CD4-positive, alpha-beta T cell treated with Interleukin-6 for 4 hours (primary cell): ENCODE results near the gene SHISAL2A.

Source experiments
- DNase-seq: peaks from one replicate; pipeline ENCODE4 v3.0.0-alpha.2; 2020; ENCODE audit warnings: mixed read lengths

Gene SHISAL2A

GRCh38 chr1:52660807-52661206, 27.8 kb downstream of the SHISAL2A start:
- no peak for DNase-seq

- no peak for DNase-seq
These were observed 29.8 kb downstream of the SHISAL2A start for GRCh38 chr1:52662645-52663313.

GRCh38 chr1:52663716-52664115, 30.7 kb downstream of the SHISAL2A start:
- DNase-seq, result no peak

- no peak for DNase-seq
These were observed 32.3 kb downstream of the SHISAL2A start for GRCh38 chr1:52665006-52665941.

- DNase-seq, result no peak
These were observed 34.3 kb downstream of the SHISAL2A start for GRCh38 chr1:52667290-52667689.

- no peak for DNase-seq
These were observed 35.0 kb downstream of the SHISAL2A start for GRCh38 chr1:52667984-52668383.

- no peak for DNase-seq
These were observed 35.7 kb downstream of the SHISAL2A start for GRCh38 chr1:52668711-52669110.

- no peak for DNase-seq
These were observed 36.7 kb downstream of the SHISAL2A start for GRCh38 chr1:52669696-52670095.

GRCh38 chr1:52670604-52671003, 37.6 kb downstream of the SHISAL2A start:
- no peak for DNase-seq

GRCh38 chr1:52672946-52673345, 40.0 kb downstream of the SHISAL2A start:
- no peak for DNase-seq

GRCh38 chr1:52673513-52673912, 40.5 kb downstream of the SHISAL2A start:
- no peak for DNase-seq

GRCh38 chr1:52674497-52675384, 41.8 kb downstream of the SHISAL2A start:
- DNase-seq, result peak; percentile 41

GRCh38 chr1:52676249-52676903, 43.4 kb downstream of the SHISAL2A start:
- DNase-seq, result no peak

- DNase-seq, result no peak
These were observed 44.3 kb downstream of the SHISAL2A start for GRCh38 chr1:52677076-52677806.

- no peak for DNase-seq
These were observed 46.1 kb downstream of the SHISAL2A start for GRCh38 chr1:52679048-52679447.

- no peak for DNase-seq
These were observed 46.5 kb downstream of the SHISAL2A start for GRCh38 chr1:52679498-52679897.

- no peak for DNase-seq
These were observed 47.4 kb downstream of the SHISAL2A start for GRCh38 chr1:52680353-52680752.

GRCh38 chr1:52681136-52681535, 48.2 kb downstream of the SHISAL2A start:
- no peak for DNase-seq

- DNase-seq, result no peak
These were observed 50.5 kb downstream of the SHISAL2A start for GRCh38 chr1:52683367-52683940.

- DNase-seq, result no peak
These were observed 51.6 kb downstream of the SHISAL2A start for GRCh38 chr1:52684545-52684944.

GRCh38 chr1:52686261-52686751, 53.3 kb downstream of the SHISAL2A start:
- peak; percentile 87 for DNase-seq
